Activated B cell treated with CpG ODN at 0.5 μM for 24 hours (primary cell): ENCODE results near the gene ZIC4. TPM values are rescaled to one million over a fixed set of nuclear protein-coding genes. Genes with fewer than 3 reads are reported as not detected.

ENCODE experiments used
- ATAC-seq: fragments of 200-7000 bp; cut with Tn5 transposase; one replicate; pipeline ENCODE4 v1.10.0; 2021; ENCODE audit warnings: low read depth, mild to moderate bottlenecking, moderate library complexity
- CTCF ChIA-PET: fragments of 350-600 bp; sonication (Branson Sonifier 250); formaldehyde crosslinking; loops from one replicate; lab custom pipeline; 2021; ENCODE audit warnings: antibody characterized with exemption; lab: Charles Lee
- POLR2A ChIA-PET: fragments of 350-600 bp; sonication (Branson Sonifier 250); formaldehyde crosslinking; loops from one replicate; lab custom pipeline; 2021; ENCODE audit warnings: antibody characterized with exemption; lab: Charles Lee
- DNase-seq: peaks from one replicate; pipeline ENCODE4 v3.0.0; 2022
- H3K27ac Mint-ChIP-seq: one replicate; pipeline ENCODE4 v1.8.0; 2020; ENCODE audit warnings: mixed read lengths
- H3K27me3 Mint-ChIP-seq: one replicate; pipeline ENCODE4 v1.8.0; 2021; ENCODE audit warnings: mixed read lengths
- H3K36me3 Mint-ChIP-seq: one replicate; pipeline ENCODE4 v1.8.0; 2021; ENCODE audit warnings: low read depth, mixed read lengths
- H3K4me1 Mint-ChIP-seq: one replicate; pipeline ENCODE4 v1.8.0; 2021; ENCODE audit warnings: mixed read lengths
- H3K4me3 Mint-ChIP-seq: one replicate; pipeline ENCODE4 v1.8.0; 2020; ENCODE audit warnings: mild to moderate bottlenecking, mixed read lengths
- H3K9me3 Mint-ChIP-seq: one replicate; pipeline ENCODE4 v1.8.0; 2020; ENCODE audit warnings: mixed read lengths
- intact Hi-C: fragments of 100-400 bp; cut with micrococcal nuclease; formaldehyde crosslinking; loops from one replicate; pipeline ENCODE4 v1.15.1; 2024
- total RNA-seq: library from RNA; stranded (reverse); gene quantifications from 2 replicates; pipeline ENCODE4 v1.2.3, GENCODE V29; 2022
- TF ChIP-seq, protein P1 (sequence below): fragments of 200-600 bp; IDR thresholded peaks from one replicate; pipeline ENCODE4 v1.8.0; 2022; ENCODE audit warnings: antibody characterized with exemption, mild to moderate bottlenecking

Gene ZIC4
- total RNA-seq, 1 donor from 2014 or later = not detected

DNA sequence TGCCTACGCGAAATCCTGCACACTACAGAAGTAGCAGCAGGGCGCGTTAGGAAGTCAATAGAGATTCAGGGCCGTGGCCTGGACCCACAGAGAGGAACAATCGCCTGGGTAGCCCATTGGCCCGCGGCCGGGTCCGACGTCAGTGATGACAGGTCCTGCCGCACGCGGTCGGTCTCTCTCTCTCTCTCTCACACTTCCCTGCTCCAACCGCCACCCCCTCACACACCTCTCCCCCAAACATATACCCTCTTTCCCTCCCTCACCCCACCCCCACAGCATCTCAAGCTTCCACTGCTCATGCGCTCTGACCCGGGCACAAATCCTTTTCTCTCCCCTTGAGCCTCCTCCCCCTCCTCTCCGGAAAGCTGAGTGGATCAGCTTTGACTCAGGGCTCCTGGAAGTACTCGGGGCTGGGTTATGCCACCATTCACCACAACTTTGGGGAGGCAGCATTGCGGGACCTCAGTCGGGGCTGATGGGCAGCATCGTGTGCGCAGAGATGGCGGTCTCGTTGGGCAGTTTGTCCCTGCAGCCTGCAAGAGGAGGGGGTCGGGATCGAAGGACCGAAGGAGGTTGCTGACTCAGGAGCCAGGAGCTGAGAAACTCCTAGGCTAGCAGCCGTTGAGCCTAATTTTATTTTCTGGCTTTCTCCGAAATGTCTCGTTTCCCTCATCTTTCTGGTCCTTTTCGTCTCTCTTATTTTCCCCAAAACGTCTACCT, 9.0 kb downstream of the ZIC4 start:
- no peaks in the 10 kb centered on the region for H3K36me3 Mint-ChIP-seq
- DNase-seq (no peak), ATAC-seq (no peak)
- CTCF ChIA-PET = no interaction called here
- POLR2A ChIA-PET = no interaction called here
- H3K27ac Mint-ChIP-seq = peak overlapping the region; percentile 53
- no peak overlapping the region for H3K4me3 Mint-ChIP-seq
- intact Hi-C loops = no loop called here
- H3K9me3 Mint-ChIP-seq = no peaks in the 10 kb centered on the region
- TF ChIP-seq, protein P1, sequence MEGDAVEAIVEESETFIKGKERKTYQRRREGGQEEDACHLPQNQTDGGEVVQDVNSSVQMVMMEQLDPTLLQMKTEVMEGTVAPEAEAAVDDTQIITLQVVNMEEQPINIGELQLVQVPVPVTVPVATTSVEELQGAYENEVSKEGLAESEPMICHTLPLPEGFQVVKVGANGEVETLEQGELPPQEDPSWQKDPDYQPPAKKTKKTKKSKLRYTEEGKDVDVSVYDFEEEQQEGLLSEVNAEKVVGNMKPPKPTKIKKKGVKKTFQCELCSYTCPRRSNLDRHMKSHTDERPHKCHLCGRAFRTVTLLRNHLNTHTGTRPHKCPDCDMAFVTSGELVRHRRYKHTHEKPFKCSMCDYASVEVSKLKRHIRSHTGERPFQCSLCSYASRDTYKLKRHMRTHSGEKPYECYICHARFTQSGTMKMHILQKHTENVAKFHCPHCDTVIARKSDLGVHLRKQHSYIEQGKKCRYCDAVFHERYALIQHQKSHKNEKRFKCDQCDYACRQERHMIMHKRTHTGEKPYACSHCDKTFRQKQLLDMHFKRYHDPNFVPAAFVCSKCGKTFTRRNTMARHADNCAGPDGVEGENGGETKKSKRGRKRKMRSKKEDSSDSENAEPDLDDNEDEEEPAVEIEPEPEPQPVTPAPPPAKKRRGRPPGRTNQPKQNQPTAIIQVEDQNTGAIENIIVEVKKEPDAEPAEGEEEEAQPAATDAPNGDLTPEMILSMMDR = no peak
- no peaks in the 10 kb centered on the region for H3K4me1 Mint-ChIP-seq
- peaks cover 56% of the 10 kb centered on the region for H3K27me3 Mint-ChIP-seq

DNA sequence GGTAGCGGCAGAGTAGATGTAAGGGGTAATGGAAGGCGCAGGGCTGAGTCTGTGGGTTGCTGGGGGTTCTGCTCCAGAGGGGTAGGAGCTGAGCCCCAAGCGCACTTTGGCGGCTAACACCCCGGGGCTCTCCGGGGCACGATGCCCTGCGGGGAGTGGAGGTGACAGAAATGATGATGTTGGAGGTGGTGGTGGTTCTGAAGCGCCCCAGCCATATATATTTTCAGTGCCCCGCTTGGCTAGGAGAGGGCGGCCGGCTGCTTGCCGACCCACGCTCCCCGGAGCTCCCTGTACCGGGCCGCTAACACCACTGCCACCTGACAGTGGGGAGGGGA, 9.7 kb downstream of the ZIC4 start:
- ChIA-PET CTCF (no interaction called here), POLR2A (no interaction called here)
- H3K4me3 Mint-ChIP-seq = no peak overlapping the region
- H3K9me3 Mint-ChIP-seq = no peaks in the 10 kb centered on the region
- H3K27me3 Mint-ChIP-seq = peaks cover 54% of the 10 kb centered on the region
- intact Hi-C loops = no loop called here
- H3K4me1 Mint-ChIP-seq = no peaks in the 10 kb centered on the region
- TF ChIP-seq, protein P1 = no peak
- no peak for ATAC-seq
- H3K27ac Mint-ChIP-seq = no peak overlapping the region
- no peak for DNase-seq
- H3K36me3 Mint-ChIP-seq = peaks cover 2% of the 10 kb centered on the region

DNA sequence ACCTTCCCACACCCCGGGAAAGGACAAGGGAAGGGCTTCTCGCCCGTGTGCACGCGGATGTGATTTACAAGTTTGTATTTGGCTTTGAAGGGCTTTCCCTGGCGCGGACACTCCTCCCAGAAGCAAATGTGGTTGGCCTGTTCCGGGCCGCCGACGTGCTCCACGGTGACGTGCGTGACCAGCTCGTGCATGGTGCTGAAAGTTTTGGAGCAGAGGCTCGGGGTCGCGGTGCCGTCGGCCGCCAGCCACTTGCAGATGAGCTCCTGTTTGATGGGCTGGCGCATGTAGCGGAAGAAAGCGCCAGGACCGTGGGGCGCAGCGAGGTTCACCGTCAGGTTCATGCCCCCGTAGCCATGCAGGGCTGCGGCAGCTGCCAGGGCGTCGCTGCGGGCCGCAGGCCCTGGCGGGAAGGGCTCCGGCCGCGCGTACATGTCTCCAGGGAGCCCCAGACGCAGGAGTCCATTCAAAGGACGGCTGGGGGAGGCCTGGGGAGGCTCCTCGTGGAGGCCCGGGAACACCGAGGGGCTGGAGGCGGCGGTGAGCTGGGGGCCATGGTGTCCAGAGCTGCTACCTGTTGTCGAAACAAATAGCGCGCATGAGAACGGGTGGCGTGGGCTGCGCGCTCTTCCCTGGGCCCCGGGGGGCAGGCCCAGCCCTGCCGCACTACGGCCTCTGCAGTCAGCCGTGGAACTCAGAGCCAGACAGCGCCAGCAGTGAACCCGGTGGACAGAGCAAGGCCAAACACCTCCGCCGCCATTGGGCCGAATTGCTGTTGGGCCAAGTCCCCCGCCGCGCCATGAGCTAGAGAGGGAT, 10.2 kb downstream of the ZIC4 start:
- intact Hi-C loops = no loop called here
- Mint-ChIP-seq H3K9me3 (no peaks in the 10 kb centered on the region), H3K4me1 (no peaks in the 10 kb centered on the region), H3K36me3 (peaks cover 2% of the 10 kb centered on the region), H3K27ac (no peak overlapping the region), H3K4me3 (no peak overlapping the region), H3K27me3 (peaks cover 57% of the 10 kb centered on the region)
- CTCF ChIA-PET = no interaction called here
- DNase-seq (no peak), ATAC-seq (no peak)
- TF ChIP-seq, protein P1 = no peak
- POLR2A ChIA-PET = no interaction called here

DNA sequence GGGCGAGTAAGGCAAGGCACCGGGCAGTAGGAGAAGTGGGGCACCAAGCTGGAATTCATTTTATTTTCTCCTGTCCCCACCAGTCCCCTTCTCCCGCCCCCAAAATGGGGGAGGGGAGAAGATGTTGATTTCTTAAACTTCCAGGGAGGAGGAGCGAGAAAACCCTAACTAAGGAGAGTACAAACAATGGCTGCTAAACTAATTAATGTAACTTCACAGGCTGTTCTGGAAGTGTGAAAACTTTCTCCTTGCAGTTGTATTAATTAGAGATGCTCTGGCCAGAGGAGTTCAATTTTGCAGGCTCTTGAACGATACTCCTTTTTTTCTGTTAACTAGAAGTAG, 11.5 kb downstream of the ZIC4 start:
- Mint-ChIP-seq H3K4me1 (no peaks in the 10 kb centered on the region), H3K9me3 (no peaks in the 10 kb centered on the region), H3K4me3 (no peak overlapping the region), H3K36me3 (peaks cover 2% of the 10 kb centered on the region), H3K27me3 (peaks cover 65% of the 10 kb centered on the region), H3K27ac (no peak overlapping the region)
- POLR2A ChIA-PET = no interaction called here
- DNase-seq (no peak), ATAC-seq (no peak)
- CTCF ChIA-PET = no interaction called here
- TF ChIP-seq, protein P1 = no peak
- intact Hi-C loops = no loop called here

DNA sequence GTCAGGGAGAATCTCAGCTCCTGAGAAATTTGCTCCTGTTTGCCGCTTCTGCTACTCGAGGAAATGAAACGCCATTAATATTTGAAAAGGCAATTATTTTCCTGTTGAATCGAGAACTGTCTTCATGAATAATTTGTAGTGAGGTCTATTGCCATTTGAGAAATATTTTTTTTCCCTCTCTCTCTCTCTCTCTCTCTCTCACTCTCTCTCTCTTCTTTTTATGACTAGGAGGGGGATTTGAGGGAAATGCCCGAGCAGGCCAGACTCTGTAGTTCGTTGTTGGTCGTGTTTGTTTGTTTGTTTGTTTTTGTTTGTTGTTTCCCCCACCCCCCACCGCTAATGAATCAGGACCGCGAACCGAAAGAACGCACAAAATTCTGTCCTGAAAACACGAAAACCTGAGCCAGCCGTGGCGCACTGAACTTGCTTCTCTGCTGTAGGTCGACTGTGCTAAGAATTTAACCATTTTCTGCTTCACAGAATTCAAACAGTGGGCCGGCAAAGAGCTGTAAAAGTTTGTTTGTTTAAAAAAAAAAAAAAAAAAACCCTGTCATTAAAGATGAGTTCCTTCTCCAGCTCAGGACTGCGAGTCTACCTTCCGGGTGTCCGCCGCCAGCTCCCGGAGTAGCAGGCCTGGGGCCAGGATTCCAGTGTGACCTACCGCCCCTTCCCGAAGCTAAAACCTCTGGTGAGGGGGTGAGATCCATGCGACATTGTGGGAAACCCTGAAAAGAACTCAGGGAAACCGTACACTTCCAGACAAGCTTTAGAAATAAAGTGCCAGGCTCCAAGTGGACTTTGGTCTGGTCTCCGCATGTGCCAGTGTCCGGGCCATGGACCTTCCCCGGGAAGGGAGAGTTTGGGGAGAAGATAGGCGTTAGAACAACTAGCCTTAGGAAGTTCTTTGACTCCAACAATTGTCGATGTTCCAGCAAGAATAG, 12.1 kb downstream of the ZIC4 start:
- Mint-ChIP-seq H3K27ac (no peak overlapping the region), H3K4me1 (no peaks in the 10 kb centered on the region), H3K36me3 (peaks cover 2% of the 10 kb centered on the region), H3K27me3 (peaks cover 65% of the 10 kb centered on the region), H3K4me3 (no peak overlapping the region), H3K9me3 (no peaks in the 10 kb centered on the region)
- no peak for ATAC-seq
- ChIA-PET CTCF (no interaction called here), POLR2A (no interaction called here)
- intact Hi-C loops = no loop called here
- DNase-seq = no peak
- TF ChIP-seq, protein P1 = no peak
